NCI-H187 (cell line): Measurements from ENCODE around the gene IQUB.
"Not testable (repeated sequence)": the region's sequence is repeated elsewhere in the genome, so short reads cannot be mapped to it uniquely, and the experiment has no call there.

Source experiments
- DNase-seq, 2 experiments: peaks; one replicate each; lab custom pipeline; 2025; lab: John Stamatoyannopoulos, UW

Gene IQUB

GRCh38 chr7:123415625-123416024 lies 118.8 kb downstream of the IQUB start:
- no peak for DNase-seq

- DNase-seq, result no peak
Observed at GRCh38 chr7:123410273-123410904, 124.0 kb downstream of the IQUB start.

GRCh38 chr7:123407951-123408350 lies 126.4 kb downstream of the IQUB start:
- DNase-seq, result not testable (repeated sequence)
